H9 (cell line): Measurements from ENCODE around the gene CASP14. TPM values are rescaled to one million over a fixed set of nuclear protein-coding genes. Genes with fewer than 3 reads are reported as not detected.

Source experiments
- DNase-seq: peaks from one replicate; pipeline ENCODE4 v3.0.0-alpha.2; 2017
- H2AFZ ChIP-seq: one replicate; pipeline ENCODE4 v1.6.1; 2013; ENCODE audit warnings: mild to moderate bottlenecking, low read length, control low read depth, moderate library complexity
- H2AK5ac ChIP-seq: 2 replicates; pipeline ENCODE4 v1.6.1; 2013; ENCODE audit warnings: low read length, control low read depth, mixed read lengths; ENCODE audit not compliant: insufficient read length
- H2BK120ac ChIP-seq: one replicate; pipeline ENCODE4 v1.6.1; 2013; ENCODE audit warnings: low read depth, mild to moderate bottlenecking, low read length, control low read depth, inconsistent platforms; ENCODE audit not compliant: poor library complexity, severe bottlenecking
- H2BK12ac ChIP-seq: 2 replicates; pipeline ENCODE4 v1.6.1; 2013; ENCODE audit warnings: low read length, control low read depth, mixed read lengths, low read depth; ENCODE audit not compliant: insufficient read length
- H2BK15ac ChIP-seq: 2 replicates; pipeline ENCODE4 v1.6.1; 2013; ENCODE audit warnings: low read depth, low read length, control low read depth
- H2BK20ac ChIP-seq: one replicate; pipeline ENCODE4 v1.6.1; 2013; ENCODE audit warnings: low read depth, mild to moderate bottlenecking, low read length, control low read depth, inconsistent platforms; ENCODE audit not compliant: poor library complexity, severe bottlenecking
- H2BK5ac ChIP-seq: 2 replicates; pipeline ENCODE4 v1.6.1; 2013; ENCODE audit warnings: low read length, control low read depth, mixed read lengths; ENCODE audit not compliant: insufficient read length
- H3K14ac ChIP-seq: 2 replicates; pipeline ENCODE4 v1.6.1; 2013; ENCODE audit warnings: low read length, control low read depth; ENCODE audit not compliant: insufficient read depth
- H3K18ac ChIP-seq: 2 replicates; pipeline ENCODE4 v1.6.1; 2013; ENCODE audit warnings: low read depth, mild to moderate bottlenecking, mixed read lengths, low read length, control low read depth; ENCODE audit not compliant: insufficient read length
- H3K23ac ChIP-seq: 2 replicates; pipeline ENCODE4 v1.6.1; 2013; ENCODE audit warnings: low read length, control low read depth, mixed read lengths, low read depth; ENCODE audit not compliant: insufficient read length
- H3K23me2 ChIP-seq: 2 replicates; pipeline ENCODE4 v1.6.1; 2013; ENCODE audit warnings: low read depth, mild to moderate bottlenecking, mixed read lengths, low read length, control low read depth; ENCODE audit not compliant: insufficient read length, poor library complexity, severe bottlenecking
- H3K27ac ChIP-seq: 2 replicates; pipeline ENCODE4 v1.5.1; 2013; ENCODE audit warnings: low read length, control low read depth, mixed read lengths, low read depth; ENCODE audit not compliant: insufficient read length
- H3K27me3 ChIP-seq: 2 replicates; pipeline ENCODE4 v1.6.1; 2013; ENCODE audit warnings: low read length, control low read depth, inconsistent platforms; ENCODE audit not compliant: insufficient read depth
- H3K4ac ChIP-seq: 2 replicates; pipeline ENCODE4 v1.6.1; 2013; ENCODE audit warnings: low read depth, mild to moderate bottlenecking, control low read depth, inconsistent platforms, low read length, moderate library complexity
- H3K4me1 ChIP-seq: 2 replicates; pipeline ENCODE4 v1.6.1; 2013; ENCODE audit warnings: low read length, control low read depth, inconsistent platforms; ENCODE audit not compliant: insufficient read depth
- H3K4me2 ChIP-seq: 2 replicates; pipeline ENCODE4 v1.6.1; 2013; ENCODE audit warnings: low read length, control low read depth, mixed read lengths; ENCODE audit not compliant: insufficient read length, insufficient read depth
- H3K56ac ChIP-seq: 2 replicates; pipeline ENCODE4 v1.6.1; 2013; ENCODE audit warnings: low read depth, mild to moderate bottlenecking, mixed read lengths, low read length, control low read depth; ENCODE audit not compliant: insufficient read length
- H3K79me1 ChIP-seq: 2 replicates; pipeline ENCODE4 v1.6.1; 2013; ENCODE audit warnings: low read depth, mild to moderate bottlenecking, moderate library complexity, low read length, control low read depth, inconsistent platforms; ENCODE audit not compliant: insufficient read depth, poor library complexity, severe bottlenecking
- H3K79me2 ChIP-seq: 2 replicates; pipeline ENCODE4 v1.6.1; 2013; ENCODE audit warnings: low read length, control low read depth, inconsistent platforms; ENCODE audit not compliant: insufficient read depth
- H3K9ac ChIP-seq: 2 replicates; pipeline ENCODE4 v1.6.1; 2013; ENCODE audit warnings: low read length, control low read depth, mixed read lengths; ENCODE audit not compliant: insufficient read length; ENCODE audit errors: extremely low read depth
- H3K9me3 ChIP-seq: one replicate; pipeline ENCODE4 v1.6.1; 2013; ENCODE audit warnings: low read depth, low read length, inconsistent platforms; ENCODE audit not compliant: control insufficient read depth
- H3T11ph ChIP-seq: one replicate; pipeline ENCODE4 v1.6.1; 2013; ENCODE audit warnings: mild to moderate bottlenecking, low read length, control low read depth, inconsistent platforms
- H4K20me1 ChIP-seq: one replicate; pipeline ENCODE4 v1.6.1; 2013; ENCODE audit not compliant: control insufficient read depth, insufficient read length, insufficient read depth
- H4K5ac ChIP-seq: 2 replicates; pipeline ENCODE4 v1.6.1; 2013; ENCODE audit warnings: low read depth, mild to moderate bottlenecking, mixed read lengths, low read length, control low read depth; ENCODE audit not compliant: insufficient read length
- H4K8ac ChIP-seq: replicated peaks from 2 replicates; pipeline ENCODE4 v1.6.1; 2013; ENCODE audit warnings: low read length, control low read depth, mixed read lengths, low read depth; ENCODE audit not compliant: insufficient read length
- H4K91ac ChIP-seq: 2 replicates; pipeline ENCODE4 v1.6.1; 2013; ENCODE audit warnings: low read depth, mild to moderate bottlenecking, moderate library complexity, mixed read lengths, low read length, control low read depth; ENCODE audit not compliant: insufficient read length
- H3K27ac Mint-ChIP-seq, 3 experiments: 2 replicates in 2 of 3; 3 replicates in 1 of 3; pipeline ENCODE4 v1.8.0; 2020 to 2021; ENCODE audit warnings: mixed read lengths in 3 of 3, mild to moderate bottlenecking in 1 of 3, moderate library complexity in 1 of 3
- H3K27me3 Mint-ChIP-seq: 2 replicates; pipeline ENCODE4 v1.8.0; 2021; ENCODE audit warnings: low read depth, mild to moderate bottlenecking, moderate library complexity, mixed read lengths
- H3K36me3 Mint-ChIP-seq, 3 experiments: 2 replicates in 2 of 3; 3 replicates in 1 of 3; pipeline ENCODE4 v1.8.0; 2020 to 2021; ENCODE audit warnings: low read depth in 3 of 3, mixed read lengths in 3 of 3; ENCODE audit not compliant: insufficient read depth in 1 of 3
- H3K4me1 Mint-ChIP-seq, 2 experiments: 2 replicates each; pipeline ENCODE4 v1.8.0; 2020; ENCODE audit warnings: mixed read lengths in 2 of 2
- H3K4me3 Mint-ChIP-seq, 2 experiments: 2 replicates in 1 of 2; 3 replicates in 1 of 2; pipeline ENCODE4 v1.8.0; 2020 to 2021; ENCODE audit warnings: mild to moderate bottlenecking in 2 of 2, mixed read lengths in 2 of 2, moderate library complexity in 1 of 2
- H3K9me3 Mint-ChIP-seq, 2 experiments: 2 replicates in 1 of 2; 3 replicates in 1 of 2; pipeline ENCODE4 v1.8.0; 2020; ENCODE audit warnings: mild to moderate bottlenecking in 2 of 2, mixed read lengths in 2 of 2, moderate library complexity in 1 of 2
- CTCF ChIP-seq: fragments of 200-600 bp; sonication (generic); conservative IDR thresholded peaks from 3 replicates; pipeline ENCODE4 v1.8.0; 2021; ENCODE audit warnings: antibody characterized with exemption, mild to moderate bottlenecking
- WGBS: extraction: QIAGEN DNeasy Blood & Tissue Kit; methylation state at CpG from one replicate; pipeline ENCODE4 v1.1.7; 2013; ENCODE audit warnings: missing lambda C conversion rate, low lambda C conversion rate, mixed read lengths; ENCODE audit not compliant: insufficient read length; ENCODE audit errors: extremely low coverage; 5-methylcytosine and 5-hydroxymethylcytosine counted together
- total RNA-seq: library from RNA; stranded (reverse); gene quantifications from 2 replicates; pipeline ENCODE4 v1.2.1, GENCODE V29; 2021

Gene CASP14
- total RNA-seq, 1 experiment from 2014 or later: not detected

GRCh38 chr19:15028490-15028889, 20.8 kb upstream of the CASP14 start:
- Histone ChIP-seq H3K23me2 (no peaks in the 10 kb centered on the region), H3K4me1 (no peaks in the 10 kb centered on the region), H3K23ac (no peak overlapping the region), H3K9me3 (no peaks in the 10 kb centered on the region), H4K20me1 (no peaks in the 10 kb centered on the region), H2BK12ac (no peak overlapping the region), H3K27me3 (no peaks in the 10 kb centered on the region), H2BK15ac (no peak overlapping the region), H2BK5ac (no peak overlapping the region), H2AFZ (no peak overlapping the region), H2BK20ac (no peak overlapping the region), H3K14ac (no peak overlapping the region), H3K4ac (no peak overlapping the region), H3K18ac (no peak overlapping the region), H3T11ph (no peak overlapping the region), H3K56ac (no peak overlapping the region), H3K79me2 (no peaks in the 10 kb centered on the region), H2AK5ac (no peak overlapping the region), H2BK120ac (no peak overlapping the region), H4K8ac (no peak overlapping the region), H3K27ac (no peak overlapping the region), H3K79me1 (no peaks in the 10 kb centered on the region), H4K91ac (no peak overlapping the region), H3K4me2 (no peak overlapping the region), H3K9ac (no peak overlapping the region), H4K5ac (no peak overlapping the region)
- Mint-ChIP-seq H3K27me3 (peaks cover 6% of the 10 kb centered on the region), H3K4me3 (no peak overlapping the region), H3K27ac (no peak overlapping the region), H3K9me3 (peaks cover 0 to 77% of the 10 kb centered on the region in 2 experiments; a peak in 3 of 5 replicates), H3K36me3 (peaks cover 0 to 24% (median 0%) of the 10 kb centered on the region in 3 experiments; a peak in 3 of 7 replicates), H3K4me1 (no peaks in the 10 kb centered on the region)
- WGBS: 100% methylated on average over 1 of the region's 5 CpGs
- TF ChIP-seq CTCF: no peak
- no peak for DNase-seq
